HepG2 (cell line): ENCODE data around the gene NEURL3. TPM values are rescaled to one million over a fixed set of nuclear protein-coding genes. Genes with fewer than 3 reads are reported as not detected.
A peak's percentile ranks its signal among the peaks of the same experiment; 100 is the strongest.

Experiments
- ATAC-seq: fragments of 200-7000 bp; cut with Tn5 transposase; 3 replicates; pipeline ENCODE4 v1.9.1; 2020; ENCODE audit warnings: mild to moderate bottlenecking, moderate library complexity
- BruUV-seq: library from RNA; stranded (reverse); fragments of 400-500 nt; replicated peaks from 2 replicates; lab custom pipeline; 2021; lab: Mats Ljungman, UMichigan
- CTCF ChIA-PET: fragments of 300-600 bp; formaldehyde crosslinking; extraction: SDS; loops from one replicate; lab custom pipeline; 2021; ENCODE audit warnings: low total read pairs, inconsistent platforms, low intra/inter-chr PET ratio; lab: Yijun Ruan, JAX
- POLR2A ChIA-PET: fragments of 350-600 bp; sonication (Branson Sonifier 250); formaldehyde crosslinking; loops from one replicate; lab custom pipeline; 2020; ENCODE audit warnings: antibody characterized with exemption, inconsistent platforms; lab: Yijun Ruan, JAX
- DNase-seq: peaks from one replicate; pipeline ENCODE4 v3.0.0-alpha.2; 2015; ENCODE audit warnings: low spot score
- FAIRE-seq: peaks from 3 replicates; lab custom pipeline; 2011; peaks lifted over from hg19 to GRCh38; lab: Jason Lieb, UNC
- H2AFZ ChIP-seq: one replicate; pipeline ENCODE4 v1.6.1; 2011; ENCODE audit warnings: low read length, inconsistent platforms
- H3K27ac ChIP-seq: fragments of 300-600 bp; 3 replicates; pipeline ENCODE4 v1.8.0; 2011; ENCODE audit warnings: mixed run types, mild to moderate bottlenecking, mixed read lengths, low read length, inconsistent platforms; ENCODE audit not compliant: insufficient read depth; ENCODE audit errors: extremely low read length
- H3K27me3 ChIP-seq, 2 experiments: fragments of 200-600 bp in 1 of 2; 2 replicates in 1 of 2; 3 replicates in 1 of 2; pipeline versions ENCODE4 v1.6.0 to v1.8.0; 2011; ENCODE audit warnings: low read length in 2 of 2, mild to moderate bottlenecking in 2 of 2, moderate library complexity in 2 of 2, inconsistent platforms in 1 of 2; ENCODE audit not compliant: insufficient read depth in 2 of 2, control insufficient read depth in 1 of 2
- H3K36me3 ChIP-seq, 2 experiments: fragments of 200-600 bp in 1 of 2; replicated peaks in 1 of 2; 2 replicates in 1 of 2; 3 replicates in 1 of 2; pipeline versions ENCODE4 v1.5.1 to v1.8.0; 2011; ENCODE audit warnings: low read length in 2 of 2, inconsistent platforms in 1 of 2; ENCODE audit not compliant: insufficient read depth in 2 of 2, control insufficient read depth in 1 of 2
- H3K4me1 ChIP-seq: 2 replicates; pipeline ENCODE4 v1.5.1; 2012; ENCODE audit warnings: low read length, inconsistent platforms; ENCODE audit not compliant: insufficient read depth
- H3K4me2 ChIP-seq: 2 replicates; pipeline ENCODE4 v1.6.0; 2011; ENCODE audit warnings: low read depth, low read length, inconsistent platforms
- H3K4me3 ChIP-seq, 3 experiments: fragments of 200-600 bp in 1 of 3; sonication (generic), shearing (Covaris generic) in 1 of 3; replicated peaks in 1 of 3; 2 replicates each; pipeline ENCODE4 v1.5.1; 2011 to 2016; ENCODE audit warnings: low read length in 3 of 3, inconsistent platforms in 2 of 3, low read depth in 2 of 3, mild to moderate bottlenecking in 2 of 3, control low read depth in 1 of 3, mixed read lengths in 1 of 3; ENCODE audit not compliant: insufficient read depth in 1 of 3
- H3K79me2 ChIP-seq: one replicate; pipeline ENCODE4 v1.6.1; 2011; ENCODE audit warnings: low read length, inconsistent platforms; ENCODE audit not compliant: insufficient read depth
- H3K9ac ChIP-seq: 2 replicates; pipeline ENCODE4 v1.6.0; 2011; ENCODE audit warnings: mild to moderate bottlenecking, low read depth, low read length, inconsistent platforms; ENCODE audit not compliant: insufficient read depth
- H3K9me3 ChIP-seq: 2 replicates; pipeline ENCODE4 v1.5.1; 2012; ENCODE audit warnings: mild to moderate bottlenecking, low read length
- H4K20me1 ChIP-seq: 2 replicates; pipeline ENCODE4 v1.6.0; 2011; ENCODE audit warnings: inconsistent platforms, mild to moderate bottlenecking, low read length, moderate library complexity; ENCODE audit not compliant: insufficient read depth
- ELF1 ChIP-seq: sonication (generic); formaldehyde crosslinking; IDR thresholded peaks from 2 replicates; pipeline ENCODE4 v1.4.0; 2020; ENCODE audit warnings: missing genetic modification reagents
- ELK4 ChIP-seq: sonication (generic); formaldehyde crosslinking; IDR thresholded peaks from 2 replicates; pipeline ENCODE4 v1.9.0; 2021; ENCODE audit warnings: missing genetic modification reagents, borderline replicate concordance
- KAT2B ChIP-seq: fragments of 150-350 bp; IDR thresholded peaks from 2 replicates; pipeline ENCODE4 v1.6.1; 2014; ENCODE audit warnings: low read depth, low read length, borderline replicate concordance
- NCOR1 ChIP-seq: fragments of 200-600 bp; sonication (generic); IDR thresholded peaks from 2 replicates; pipeline ENCODE4 v1.7.0; 2017; ENCODE audit warnings: antibody characterized with exemption, low read length, borderline replicate concordance
- PAWR ChIP-seq: sonication (generic); formaldehyde crosslinking; IDR thresholded peaks from 2 replicates; pipeline ENCODE4 v1.4.0; 2020; ENCODE audit warnings: missing genetic modification reagents, mild to moderate bottlenecking, borderline replicate concordance
- RFX3 ChIP-seq: IDR thresholded peaks from 2 replicates; pipeline ENCODE4 v1.6.1; 2016; ENCODE audit warnings: missing biosample characterization, missing genetic modification reagents
- SALL2 ChIP-seq: sonication (generic); formaldehyde crosslinking; IDR thresholded peaks from 2 replicates; pipeline ENCODE4 v1.8.1; 2023; ENCODE audit warnings: mild to moderate bottlenecking, missing genetic modification reagents, inconsistent platforms
- SMC3 ChIP-seq: IDR thresholded peaks from 2 replicates; pipeline ENCODE4 v1.6.1; 2011; ENCODE audit warnings: low read length, improper control_type of control experiment
- TCF7 ChIP-seq: sonication (generic); IDR thresholded peaks from 2 replicates; pipeline ENCODE4 v1.6.1; 2016; ENCODE audit warnings: antibody characterized with exemption, low read depth
- ZBTB1 ChIP-seq: sonication (generic); formaldehyde crosslinking; IDR thresholded peaks from 2 replicates; pipeline ENCODE4 v1.4.0; 2020; ENCODE audit warnings: missing genetic modification reagents, borderline replicate concordance
- ZFP36L1 ChIP-seq: sonication (generic); formaldehyde crosslinking; IDR thresholded peaks from 2 replicates; pipeline ENCODE4 v1.8.0; 2022; ENCODE audit warnings: mild to moderate bottlenecking, missing genetic modification reagents, moderate library complexity
- ZMYM4 ChIP-seq: sonication (generic); formaldehyde crosslinking; IDR thresholded peaks from 2 replicates; pipeline ENCODE4 v1.8.1; 2023; ENCODE audit warnings: mild to moderate bottlenecking, missing genetic modification reagents
- ZNF280B ChIP-seq: sonication (generic); formaldehyde crosslinking; IDR thresholded peaks from 2 replicates; pipeline ENCODE4 v1.5.0; 2020; ENCODE audit warnings: missing genetic modification reagents, mild to moderate bottlenecking, borderline replicate concordance
- ZNF329 ChIP-seq: sonication (generic); formaldehyde crosslinking; IDR thresholded peaks from 2 replicates; pipeline ENCODE4 v1.9.0; 2021; ENCODE audit warnings: low read depth, mild to moderate bottlenecking, missing genetic modification reagents
- ZNF569 ChIP-seq: sonication (generic); formaldehyde crosslinking; IDR thresholded peaks from 2 replicates; pipeline ENCODE4 v1.5.0; 2020; ENCODE audit warnings: mild to moderate bottlenecking, missing genetic modification reagents, moderate library complexity, borderline replicate concordance
- ZNF713 ChIP-seq: sonication (generic); formaldehyde crosslinking; IDR thresholded peaks from 2 replicates; pipeline ENCODE4 v1.4.0; 2020; ENCODE audit warnings: mild to moderate bottlenecking, missing genetic modification reagents
- ZNF772 ChIP-seq: sonication (generic); formaldehyde crosslinking; IDR thresholded peaks from 2 replicates; pipeline ENCODE4 v1.5.0; 2020; ENCODE audit warnings: mild to moderate bottlenecking, missing genetic modification reagents
- WGBS: methylation state at CpG from one replicate; pipeline ENCODE4 v1.1.6; 2017; ENCODE audit warnings: low lambda C conversion rate; 5-methylcytosine and 5-hydroxymethylcytosine counted together
- in situ Hi-C: cut with HindIII; loops from 2 replicates; pipeline ENCODE4 v1.10.0; 2017; ENCODE audit warnings: low pct_unique_long_range_greater_than_20kb; ENCODE audit not compliant: extremely low pct_ligation_motif_present
- intact Hi-C: fragments of 100-400 bp; cut with micrococcal nuclease; formaldehyde crosslinking; loops from one replicate; pipeline ENCODE4 v1.10.0; 2022; ENCODE audit not compliant: unreplicated experiment
- polyA plus RNA-seq, 8 experiments: library from polyadenylated mRNA; depleted of rRNA in 3 of 8; stranded (reverse) in 7 of 8; unstranded in 1 of 8; fragments of >200 nt; fragmentation: Illumina TruSeq in 4 of 8; extraction: Trizol in 4 of 8; gene quantifications; 2 replicates each; pipeline versions ENCODE4 v1.2.1 to v1.2.3, GENCODE V29; 2011 to 2016; ENCODE audit warnings: low read depth in 4 of 8, missing spikeins in 1 of 8, mixed read lengths in 1 of 8; ENCODE audit not compliant: insufficient read depth in 1 of 8
- total RNA-seq, 5 experiments: library from RNA; depleted of rRNA; stranded (reverse); fragments of >200 nt; fragmentation: Illumina TruSeq; extraction: Trizol; gene quantifications; 2 replicates each; pipeline ENCODE4 v1.2.3, GENCODE V29; 2016; ENCODE audit warnings: low read depth in 1 of 5
- TF ChIP-seq, protein P1 (sequence below): sonication (generic); formaldehyde crosslinking; conservative IDR thresholded peaks from 2 replicates; pipeline ENCODE4 v1.8.0; 2022; ENCODE audit warnings: mild to moderate bottlenecking, moderate library complexity, missing genetic modification reagents
- TF ChIP-seq, protein P2 (sequence below): IDR thresholded peaks from 2 replicates; pipeline ENCODE4 v1.6.1; 2016; ENCODE audit warnings: low read depth, borderline replicate concordance

Gene NEURL3
- total and polyA plus RNA-seq, 2 of the 13 experiments (the other 11 are each of a cell fraction or from before 2014, with no cell fraction given) = 0.16 to 1.2 TPM

GRCh38 chr2:96554293-96555145 lies 49.4 kb upstream of the NEURL3 start:
- ATAC-seq = peak; percentile 31
- WGBS = 60% methylated on average over 29 of the region's 35 CpGs
- Histone ChIP-seq H3K79me2 (no peaks in the 10 kb centered on the region), H3K4me3 (peak overlapping the region; percentile 25 to 67 (median 29); a peak in 3 of 6 replicates), H3K9me3 (no peaks in the 10 kb centered on the region), H4K20me1 (no peaks in the 10 kb centered on the region), H3K4me2 (peak overlapping the region; percentile 95), H3K27me3 (no peaks in the 10 kb centered on the region), H3K4me1 (peaks cover 69% of the 10 kb centered on the region), H2AFZ (no peak overlapping the region), H3K36me3 (no peaks in the 10 kb centered on the region), H3K9ac (peak overlapping the region; percentile 22; the same call in 1 of the 2 replicates), H3K27ac (no peak overlapping the region)
- POLR2A ChIA-PET = interaction anchor here (1.0 to 1.6 kb wide), 3 partner anchors 83 to 346 kb away, joined by 3 to 4 read pairs (median 3); partner anchors contain the start of genes CNNM3 and STARD7
- BruUV-seq = no TSS peak
- CTCF ChIA-PET = no interaction called here
- intact Hi-C loops = loop anchor here (1.0 to 5.0 kb wide), 3 partner anchors 48 to 406 kb away; no protein-coding TSS in a partner anchor
- FAIRE-seq = peak; percentile 67
- in situ Hi-C loops = no loop called here
- peak; percentile 44 for DNase-seq
- TF ChIP-seq, protein P1, sequence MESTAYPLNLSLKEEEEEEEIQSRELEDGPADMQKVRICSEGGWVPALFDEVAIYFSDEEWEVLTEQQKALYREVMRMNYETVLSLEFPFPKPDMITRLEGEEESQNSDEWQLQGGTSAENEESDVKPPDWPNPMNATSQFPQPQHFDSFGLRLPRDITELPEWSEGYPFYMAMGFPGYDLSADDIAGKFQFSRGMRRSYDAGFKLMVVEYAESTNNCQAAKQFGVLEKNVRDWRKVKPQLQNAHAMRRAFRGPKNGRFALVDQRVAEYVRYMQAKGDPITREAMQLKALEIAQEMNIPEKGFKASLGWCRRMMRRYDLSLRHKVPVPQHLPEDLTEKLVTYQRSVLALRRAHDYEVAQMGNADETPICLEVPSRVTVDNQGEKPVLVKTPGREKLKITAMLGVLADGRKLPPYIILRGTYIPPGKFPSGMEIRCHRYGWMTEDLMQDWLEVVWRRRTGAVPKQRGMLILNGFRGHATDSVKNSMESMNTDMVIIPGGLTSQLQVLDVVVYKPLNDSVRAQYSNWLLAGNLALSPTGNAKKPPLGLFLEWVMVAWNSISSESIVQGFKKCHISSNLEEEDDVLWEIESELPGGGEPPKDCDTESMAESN (CRISPR knock-in tag) = peak; percentile 84
- no peak for TF ChIP-seq TCF7
- no peak for TF ChIP-seq PAWR (CRISPR knock-in tag)
- TF ChIP-seq ZNF329 (CRISPR knock-in tag) = no peak
- TF ChIP-seq ZBTB1 (CRISPR knock-in tag) = no peak
- no peak for TF ChIP-seq KAT2B
- no peak for TF ChIP-seq SMC3
- TF ChIP-seq ELK4 = no peak
- no peak for TF ChIP-seq RFX3 (CRISPR knock-in tag)
- TF ChIP-seq ZNF713 (CRISPR knock-in tag) = 0 out of 2 replicates have a peak, but pooled peaks have one; percentile 55
- TF ChIP-seq SALL2 (CRISPR knock-in tag) = no peak
- TF ChIP-seq, protein P2, sequence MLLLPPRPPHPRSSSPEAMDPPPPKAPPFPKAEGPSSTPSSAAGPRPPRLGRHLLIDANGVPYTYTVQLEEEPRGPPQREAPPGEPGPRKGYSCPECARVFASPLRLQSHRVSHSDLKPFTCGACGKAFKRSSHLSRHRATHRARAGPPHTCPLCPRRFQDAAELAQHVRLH = no peak
- TF ChIP-seq NCOR1 = no peak
- TF ChIP-seq ZFP36L1 (CRISPR knock-in tag) = no peak
- no peak for TF ChIP-seq ZNF772
- 0 out of 2 replicates have a peak, but pooled peaks have one; percentile 45 for TF ChIP-seq ZMYM4 (CRISPR knock-in tag)
- no peak for TF ChIP-seq ZNF569 (CRISPR knock-in tag)
- peak; percentile 68; the same call in 1 of the 2 replicates for TF ChIP-seq ZNF280B
- TF ChIP-seq ELF1 (CRISPR knock-in tag) = peak; percentile 51
